Testis (tissue), 3 donors: ENCODE measurements around the gene NAGA. TPM values are rescaled to one million over a fixed set of nuclear protein-coding genes. Genes with fewer than 3 reads are reported as not detected.

ENCODE experiments used
- DNase-seq: peaks from one replicate; pipeline ENCODE4 v3.0.0-alpha.2; 2019
- H3K27ac ChIP-seq, 2 donors: fragments of 200-600 bp; sonication (generic); one replicate each; pipeline ENCODE4 v1.5.1; 2019
- H3K27me3 ChIP-seq: fragments of 200-600 bp; sonication (generic); one replicate; pipeline ENCODE4 v1.5.1; 2019
- H3K36me3 ChIP-seq: fragments of 200-600 bp; sonication (generic); one replicate; pipeline ENCODE4 v1.5.1; 2017; ENCODE audit warnings: low read depth; ENCODE audit errors: missing control alignments
- H3K4me1 ChIP-seq: fragments of 200-600 bp; sonication (generic); one replicate; pipeline ENCODE4 v1.5.1; 2019
- H3K4me3 ChIP-seq, 2 donors: fragments of 200-600 bp; sonication (generic); one replicate each; pipeline ENCODE4 v1.5.1; 2017 to 2019
- H3K9me3 ChIP-seq: fragments of 200-600 bp; sonication (generic); one replicate; pipeline ENCODE4 v1.5.1; 2017
- CTCF ChIP-seq, 3 experiments: fragments of 450-650 bp in 2 of 3; fragments of 200-600 bp in 1 of 3; sonication (generic) in 1 of 3; IDR thresholded peaks; one replicate each; pipeline ENCODE4 v1.5.1; 2016 to 2019; ENCODE audit warnings: antibody characterized with exemption in 3 of 3, mild to moderate bottlenecking in 2 of 3, moderate library complexity in 1 of 3
- POLR2A ChIP-seq: fragments of 450-650 bp; IDR thresholded peaks from one replicate; pipeline ENCODE4 v1.6.1; 2017; ENCODE audit warnings: antibody characterized with exemption, mild to moderate bottlenecking, moderate library complexity
- WGBS, 2 donors: methylation state at CpG; one replicate each; pipeline ENCODE4 v1.1.5; 2018; 5-methylcytosine and 5-hydroxymethylcytosine counted together
- intact Hi-C: fragments of 100-400 bp; cut with DNase I; formaldehyde crosslinking; loops from one replicate; pipeline ENCODE4 v1.15.1; 2023; ENCODE audit warnings: low total_unique reads
- polyA plus RNA-seq: library from polyadenylated mRNA; stranded (reverse); fragments of 350-450 nt; fragmentation: Illumina TruSeq; extraction: RNeasy Lipid Tissue Mini Kit (QIAGEN cat#74804); gene quantifications from one replicate; pipeline ENCODE4 v1.2.3, GENCODE V29; 2014; ENCODE audit warnings: low read depth, low replicate concordance; ENCODE audit not compliant: insufficient read depth
- total RNA-seq, 2 donors: library from RNA; depleted of rRNA; stranded (reverse); fragments of >200 nt; gene quantifications; one replicate each; pipeline ENCODE4 v1.2.3, GENCODE V29; 2016

Gene NAGA
- total and polyA plus RNA-seq, 3 donors from 2014 or later, result 19.9 to 32.1 (median 22.9) TPM

- no peak overlapping the region for H3K27ac ChIP-seq
- intact Hi-C loops, result no loop called here
- TF ChIP-seq POLR2A (no peak), CTCF (IDR thresholded peaks at IDR 0.05) (no peak)
- no peak for DNase-seq
- H3K4me3 ChIP-seq, result no peak overlapping the region
- H3K36me3 ChIP-seq, result no peaks in the 10 kb centered on the region
- no peaks in the 10 kb centered on the region for H3K27me3 ChIP-seq
- no peaks in the 10 kb centered on the region for H3K4me1 ChIP-seq
- 97 to 98% methylated on average over 4 to 5 of the region's 5 CpGs for WGBS, 2 donors
- H3K9me3 ChIP-seq, result no peaks in the 10 kb centered on the region
Measured at GRCh38 chr22:42033263-42034181, 37.1 kb downstream of the NAGA start.

GRCh38 chr22:42026705-42027104 is 43.9 kb downstream of the NAGA start:
- DNase-seq, result no peak
- Histone ChIP-seq H3K4me3 (no peak overlapping the region), H3K36me3 (no peaks in the 10 kb centered on the region), H3K9me3 (no peaks in the 10 kb centered on the region), H3K27ac (no peak overlapping the region), H3K4me1 (no peaks in the 10 kb centered on the region), H3K27me3 (no peaks in the 10 kb centered on the region)
- 92 to 98% methylated on average over 7 to 10 of the region's 10 CpGs for WGBS, 2 donors
- no peak for TF ChIP-seq POLR2A
- TF ChIP-seq CTCF (IDR thresholded peaks at IDR 0.05), result no peak
- intact Hi-C loops, result no loop called here

GRCh38 chr22:42025421-42025820 is 45.2 kb downstream of the NAGA start:
- no peaks in the 10 kb centered on the region for H3K9me3 ChIP-seq
- DNase-seq, result no peak
- H3K4me1 ChIP-seq, result no peaks in the 10 kb centered on the region
- intact Hi-C loops, result no loop called here
- H3K4me3 ChIP-seq, result no peak overlapping the region
- H3K27me3 ChIP-seq, result no peaks in the 10 kb centered on the region
- H3K36me3 ChIP-seq, result no peaks in the 10 kb centered on the region
- no peak overlapping the region for H3K27ac ChIP-seq
- no peak for TF ChIP-seq POLR2A
- WGBS, 2 donors, result 46 to 63% methylated on average over 1 of the region's 1 CpG

GRCh38 chr22:42022162-42022847 is 48.3 kb downstream of the NAGA start:
- intact Hi-C loops, result no loop called here
- TF ChIP-seq CTCF (IDR thresholded peaks at IDR 0.05), result no peak
- no peak for TF ChIP-seq POLR2A

GRCh38 chr22:42021571-42021970 is 49.0 kb downstream of the NAGA start:
- Histone ChIP-seq H3K27ac (no peak overlapping the region), H3K4me3 (no peak overlapping the region), H3K4me1 (no peaks in the 10 kb centered on the region), H3K36me3 (no peaks in the 10 kb centered on the region), H3K27me3 (no peaks in the 10 kb centered on the region), H3K9me3 (no peaks in the 10 kb centered on the region)
- intact Hi-C loops, result no loop called here
- no peak for DNase-seq
- 88 to 93% methylated on average over 2 of the region's 2 CpGs for WGBS, 2 donors
- TF ChIP-seq POLR2A, result no peak
- no peak for TF ChIP-seq CTCF (IDR thresholded peaks at IDR 0.05)

More at GRCh38 chr22:42022162-42022847, 48.3 kb downstream of the NAGA start:
- Histone ChIP-seq H3K4me3 (no peak overlapping the region), H3K4me1 (no peaks in the 10 kb centered on the region), H3K36me3 (no peaks in the 10 kb centered on the region), H3K27me3 (no peaks in the 10 kb centered on the region), H3K27ac (no peak overlapping the region), H3K9me3 (no peaks in the 10 kb centered on the region)
- WGBS, 2 donors, result 83 to 84% methylated on average over 2 of the region's 2 CpGs
- DNase-seq, result no peak
